ENCODE results near the gene PMVK.

Gene PMVK

DNA sequence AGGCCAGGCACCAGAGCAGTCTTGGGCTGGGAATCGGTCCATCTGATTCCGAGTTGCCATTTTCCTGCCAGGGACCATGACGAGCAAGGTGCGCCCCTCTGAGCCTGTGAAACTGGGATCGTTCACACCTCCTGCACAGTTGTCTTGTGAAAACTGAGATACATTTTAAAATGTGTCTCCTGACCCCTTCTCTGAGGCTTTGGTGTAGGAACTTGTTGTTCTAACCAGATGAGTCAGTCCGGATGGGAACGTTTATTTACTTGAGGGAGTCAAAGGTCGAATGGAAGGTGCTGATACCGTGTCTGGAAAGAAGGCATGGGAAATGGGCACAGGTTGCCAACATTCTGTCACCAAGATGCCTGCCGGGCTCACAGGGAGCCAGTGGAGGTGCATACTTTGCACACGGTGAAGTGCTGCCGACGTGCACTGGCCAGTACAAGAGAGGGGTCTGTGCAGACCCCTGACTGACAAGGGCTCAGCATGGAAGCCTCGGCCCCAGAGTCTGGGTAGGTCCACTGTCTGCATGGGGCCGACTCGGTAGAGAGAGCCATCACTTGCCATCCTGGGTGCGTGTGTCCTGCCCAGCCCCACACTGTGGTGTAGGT lies 59.0 kb downstream of the PMVK start:
- no peak for DNase-seq

DNA sequence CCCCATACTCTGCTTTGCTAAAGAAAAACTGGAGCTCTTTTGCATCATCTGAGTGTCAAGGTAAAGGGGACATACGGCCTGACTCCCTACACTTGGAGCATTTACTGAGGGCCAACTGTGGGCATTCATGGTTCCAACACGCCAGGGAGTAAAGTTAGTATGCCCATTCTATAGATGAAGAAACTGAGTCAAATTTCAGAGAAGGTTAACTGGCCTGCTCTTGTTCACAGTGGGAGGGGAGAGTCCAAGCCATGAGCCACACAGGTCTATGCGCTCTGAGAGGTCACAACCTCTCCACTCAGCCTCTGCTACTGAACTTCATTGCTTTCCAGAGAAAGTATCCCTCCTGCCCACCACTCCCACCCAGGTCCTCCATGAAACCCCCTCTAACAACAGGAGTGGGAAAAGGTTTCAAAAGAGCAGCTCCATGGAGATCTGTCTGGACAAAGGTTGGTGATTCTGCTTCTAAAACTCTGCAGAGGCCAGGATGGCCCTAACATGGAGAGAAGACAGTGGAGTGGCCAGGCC lies 59.6 kb downstream of the PMVK start:
- no peak for DNase-seq

All from stimulated activated naive CD4-positive, alpha-beta T cell treated with Interleukin-2 at 50 U/mL for 16 hours (primary cell).